Measurements from ENCODE around the gene CLEC4A. TPM values are rescaled to one million over a fixed set of nuclear protein-coding genes. Genes with fewer than 3 reads are reported as not detected.
"Not testable (repeated sequence)": the region's sequence is repeated elsewhere in the genome, so short reads cannot be mapped to it uniquely, and the experiment has no call there.

Gene CLEC4A
- polyA plus RNA-seq, 1 donor: 1.4 TPM

- not testable (repeated sequence) for DNase-seq (ENCODE audit: low read depth)
These were observed 10.4 kb downstream of the CLEC4A start for GRCh38 chr12:8133636-8134397.

DNA sequence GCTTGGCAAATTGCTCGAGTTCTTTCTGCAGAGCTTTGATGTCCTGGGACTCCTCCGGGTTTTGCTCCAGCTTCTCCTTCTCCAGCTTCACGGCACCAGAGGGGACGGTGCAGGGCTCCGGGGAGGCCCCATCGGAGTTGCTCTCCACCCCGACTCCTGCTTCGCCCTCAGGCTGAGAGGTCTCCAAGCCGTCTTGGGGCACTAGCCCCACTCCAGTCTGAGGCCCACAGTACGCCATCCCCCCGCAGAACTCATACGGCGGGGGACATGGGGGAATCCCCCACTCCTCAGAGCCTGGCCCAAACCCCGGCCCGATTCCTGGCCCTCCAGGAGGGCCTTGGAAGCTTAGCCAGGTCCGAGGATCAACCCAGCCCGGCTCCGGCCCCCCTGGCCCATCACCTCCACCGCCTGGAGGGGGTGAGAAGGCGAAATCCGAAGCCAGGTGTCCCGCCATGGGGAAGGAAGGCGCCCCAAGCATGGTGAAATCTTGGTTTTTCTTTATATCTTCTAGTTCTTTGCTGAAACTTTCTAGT is 11.0 kb downstream of the CLEC4A start:
- not testable (repeated sequence) for DNase-seq (ENCODE audit: low read depth)

- DNase-seq (ENCODE audit: low read depth): not testable (repeated sequence)
These were observed 18.2 kb downstream of the CLEC4A start for GRCh38 chr12:8141647-8142046.

DNA sequence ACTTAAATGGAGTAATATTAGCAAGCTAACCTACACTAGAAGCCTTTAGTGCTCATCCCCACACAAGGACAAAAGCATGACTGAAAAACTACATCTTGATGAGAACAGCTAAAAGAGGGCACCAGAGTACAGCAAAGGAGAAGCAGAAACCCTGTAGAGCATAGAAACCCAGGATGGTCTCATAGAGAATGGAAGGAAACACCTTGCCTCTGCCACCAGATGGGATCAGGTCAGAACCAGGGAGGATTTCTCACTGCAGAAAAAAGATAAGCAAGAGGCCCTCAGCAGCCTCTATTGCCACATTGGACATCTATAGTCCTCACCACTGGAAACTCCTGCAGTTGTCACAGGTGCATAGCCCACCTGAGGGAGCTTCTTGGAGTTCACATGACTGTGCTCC is 19.8 kb downstream of the CLEC4A start:
- no peak for DNase-seq (ENCODE audit: low read depth)

DNA sequence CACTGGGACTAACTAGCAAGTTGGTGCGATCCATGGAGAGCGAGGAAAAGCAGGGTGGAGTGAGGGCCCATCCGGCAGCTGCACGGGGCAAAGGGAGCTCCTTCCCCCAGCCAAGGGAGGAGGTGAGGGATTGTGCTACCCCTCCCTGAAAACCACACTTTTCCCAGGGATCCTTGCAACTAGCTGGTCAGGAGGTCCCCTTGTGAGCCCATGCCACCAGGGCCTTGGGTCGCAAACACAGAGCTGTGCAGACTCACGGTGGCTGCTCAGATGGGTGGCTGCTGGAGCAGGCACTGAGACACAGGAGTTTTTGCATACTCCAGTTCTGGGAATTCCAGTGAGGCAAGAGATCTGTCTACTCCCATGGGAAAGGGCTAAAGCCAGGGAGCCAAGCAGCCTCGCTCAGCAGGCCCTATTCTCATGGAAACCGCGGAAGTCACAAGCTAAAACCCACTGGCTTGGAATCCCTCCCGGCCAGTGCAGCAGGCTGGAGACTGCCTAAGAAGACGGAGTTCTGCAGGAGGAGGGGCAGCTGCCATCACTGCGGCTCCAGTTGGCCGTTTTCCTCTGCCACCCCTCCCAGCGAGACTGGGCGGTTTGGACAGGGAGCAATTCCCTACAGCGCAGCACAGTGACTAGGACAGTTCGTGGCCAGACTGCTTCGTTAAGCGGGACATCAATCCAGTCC is 22.5 kb downstream of the CLEC4A start:
- no peak for DNase-seq (ENCODE audit: low read depth)

GRCh38 chr12:8146442-8146771 is 23.0 kb downstream of the CLEC4A start:
- no peak for DNase-seq (ENCODE audit: low read depth)

GRCh38 chr12:8154526-8154925 is 31.1 kb downstream of the CLEC4A start:
- no peak for DNase-seq (ENCODE audit: low read depth)

- no peak for DNase-seq (ENCODE audit: low read depth)
These were observed 33.0 kb downstream of the CLEC4A start for GRCh38 chr12:8156416-8156815.

DNA sequence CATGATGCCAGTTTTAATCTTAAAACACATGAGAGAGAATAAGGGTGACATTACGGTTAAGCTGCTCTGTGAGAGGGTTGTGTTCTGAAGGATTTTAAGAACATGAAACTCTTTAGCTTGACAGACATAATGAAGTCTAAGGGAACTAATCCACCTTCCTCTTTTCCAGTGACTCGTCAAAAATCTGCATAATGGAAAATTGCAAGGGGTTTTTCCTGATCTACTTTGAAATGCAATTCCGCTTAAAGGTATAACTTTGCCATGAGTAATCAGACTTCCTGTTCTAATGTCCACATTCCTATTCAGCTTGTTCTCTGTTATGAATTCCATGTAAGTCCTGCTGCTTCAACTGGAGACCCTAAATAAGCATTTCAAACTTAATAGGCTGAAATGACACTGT is 33.4 kb downstream of the CLEC4A start, which contains the start of gene ZNF705A:
Gene ZNF705A, plus strand, starts transcription at position 171 of the 400 bp plus-strand sequence. CDS start 15,611 bp downstream, outside the sequence.
- DNase-seq (ENCODE audit: low read depth): no peak

GRCh38 chr12:8157484-8158198 is 34.2 kb downstream of the CLEC4A start:
- no peak for DNase-seq (ENCODE audit: low read depth)

GRCh38 chr12:8172911-8173310 is 49.5 kb downstream of the CLEC4A start:
- not testable (repeated sequence) for DNase-seq (ENCODE audit: low read depth)

GRCh38 chr12:8179989-8180585 is 56.7 kb downstream of the CLEC4A start:
- DNase-seq (ENCODE audit: low read depth): not testable (repeated sequence)

GRCh38 chr12:8181271-8181670 is 57.9 kb downstream of the CLEC4A start:
- DNase-seq (ENCODE audit: low read depth): not testable (repeated sequence)

DNA sequence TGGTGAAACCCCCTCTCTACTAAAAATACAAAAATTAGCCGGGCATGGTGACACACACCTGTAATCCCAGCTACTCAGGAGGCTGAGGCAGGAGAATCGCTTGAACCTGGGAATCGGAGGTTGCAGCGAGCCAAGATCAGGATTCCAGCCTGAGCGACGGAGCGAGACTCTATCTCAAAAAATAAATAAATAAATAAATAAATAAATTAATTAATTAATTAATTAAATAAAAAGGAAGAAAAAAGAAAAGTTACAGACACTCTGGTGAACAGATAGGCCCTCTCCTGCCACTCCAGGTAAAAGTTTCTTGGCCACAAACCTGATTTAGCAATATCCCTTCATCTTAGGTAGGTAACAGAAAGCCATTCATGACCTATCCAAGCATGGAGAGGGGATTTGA is 59.5 kb downstream of the CLEC4A start:
- DNase-seq (ENCODE audit: low read depth): not testable (repeated sequence)

- DNase-seq (ENCODE audit: low read depth): not testable (repeated sequence)
These were observed 59.9 kb downstream of the CLEC4A start for GRCh38 chr12:8183346-8183745.

DNA sequence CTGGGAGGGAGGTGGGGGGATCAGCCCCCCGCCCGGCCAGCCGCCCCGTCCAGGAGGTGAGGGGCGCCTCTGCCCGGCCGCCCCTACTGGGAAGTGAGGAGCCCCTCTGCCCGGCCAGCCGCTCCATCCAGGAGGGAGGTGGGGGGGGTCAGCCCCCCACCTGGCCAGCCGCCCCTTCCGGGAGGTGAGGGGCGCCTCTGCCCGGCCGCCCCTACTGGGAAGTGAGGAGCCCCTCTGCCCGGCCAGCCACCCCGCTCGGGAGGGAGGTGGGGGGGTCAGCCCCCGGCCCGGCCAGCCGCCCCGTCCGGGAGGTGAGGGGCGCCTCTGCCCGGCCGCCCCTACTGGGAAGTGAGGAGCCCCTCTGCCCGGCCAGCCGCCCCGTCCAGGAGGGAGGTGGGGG is 60.8 kb downstream of the CLEC4A start:
- not testable (repeated sequence) for DNase-seq (ENCODE audit: low read depth)

- not testable (repeated sequence) for DNase-seq (ENCODE audit: low read depth)
These were observed 64.7 kb downstream of the CLEC4A start for GRCh38 chr12:8188088-8188487.

Measured in forelimb muscle (tissue), 1 donor.